ENCODE measurements around the gene PIP5K1C. TPM values are rescaled to one million over a fixed set of nuclear protein-coding genes. Genes with fewer than 3 reads are reported as not detected.
"Not testable (repeated sequence)": the region's sequence is repeated elsewhere in the genome, so short reads cannot be mapped to it uniquely, and the experiment has no call there.

Gene PIP5K1C
- total RNA-seq, 1 donor from 2014 or later = 43.6 TPM

GRCh38 chr19:3586707-3587346 is 113.4 kb downstream of the PIP5K1C start:
- intact Hi-C loops (cut with DNase I) = no loop called here
- H3K27ac ChIP-seq = no peak overlapping the region
- no peak for DNase-seq

GRCh38 chr19:3586127-3586626 is 114.1 kb downstream of the PIP5K1C start:
- peak overlapping the region; percentile 54 for H3K4me3 ChIP-seq
- H3K36me3 ChIP-seq = no peaks in the 10 kb centered on the region
- intact Hi-C loops (cut with DNase I) = no loop called here
- H3K4me1 ChIP-seq = peaks cover 10% of the 10 kb centered on the region
- DNase-seq = no peak
- no peaks in the 10 kb centered on the region for H3K9me3 ChIP-seq
- peak; percentile 64 for TF ChIP-seq CTCF (IDR thresholded peaks at IDR 0.05)
- ATAC-seq = peak; percentile 11 to 26
- no peak overlapping the region for H3K27ac ChIP-seq
- peaks cover 25% of the 10 kb centered on the region for H3K27me3 ChIP-seq (ENCODE audit: low read depth)

More at GRCh38 chr19:3586707-3587346, 113.4 kb downstream of the PIP5K1C start:
- peak; percentile 20 to 24 for ATAC-seq
- Histone ChIP-seq H3K27me3 (ENCODE audit: low read depth) (peaks cover 25% of the 10 kb centered on the region), H3K4me3 (no peak overlapping the region), H3K4me1 (peaks cover 10% of the 10 kb centered on the region), H3K36me3 (no peaks in the 10 kb centered on the region), H3K9me3 (no peaks in the 10 kb centered on the region)
- TF ChIP-seq CTCF (IDR thresholded peaks at IDR 0.05) = no peak

GRCh38 chr19:3585301-3586126 is 114.8 kb downstream of the PIP5K1C start, which contains the start of gene GIPC3:
GIPC3 (plus strand) TSS chr19:3585478; CDS start chr19:3585598, 120 bp downstream.
- Histone ChIP-seq H3K27me3 (ENCODE audit: low read depth) (peaks cover 25% of the 10 kb centered on the region), H3K4me1 (peaks cover 10% of the 10 kb centered on the region), H3K36me3 (no peaks in the 10 kb centered on the region), H3K9me3 (no peaks in the 10 kb centered on the region), H3K4me3 (peak within 1 kb of the TSS; percentile 54), H3K27ac (no peak within 1 kb of the TSS)
- no peak for DNase-seq
- no peak for TF ChIP-seq CTCF (IDR thresholded peaks at IDR 0.05)
- intact Hi-C loops (cut with DNase I) = no loop called here
- ATAC-seq = peak in 1 of 2 donors; percentile 5

GRCh38 chr19:3584036-3584802 is 116.0 kb downstream of the PIP5K1C start:
- DNase-seq; H3K36me3 ChIP-seq; H3K4me1 ChIP-seq; H3K27ac ChIP-seq; H3K4me3 ChIP-seq; ATAC-seq; intact Hi-C loops (cut with DNase I); H3K9me3 ChIP-seq: not testable (repeated sequence)
- peaks cover 25% of the 10 kb centered on the region for H3K27me3 ChIP-seq (ENCODE audit: low read depth)

GRCh38 chr19:3581792-3582191 is 118.5 kb downstream of the PIP5K1C start:
- intact Hi-C loops (cut with DNase I); H3K4me3 ChIP-seq; H3K36me3 ChIP-seq; H3K9me3 ChIP-seq; DNase-seq; ATAC-seq; H3K27ac ChIP-seq: not testable (repeated sequence)
- peaks cover 25% of the 10 kb centered on the region for H3K27me3 ChIP-seq (ENCODE audit: low read depth)
- H3K4me1 ChIP-seq = peaks cover 11% of the 10 kb centered on the region

Other genes with a start within 250 kb of the PIP5K1C start
- not detected for gene SMIM24, start 219.9 kb downstream of the PIP5K1C start, total RNA-seq
- gene SMIM44, start 217.0 kb downstream of the PIP5K1C start, total RNA-seq = not detected
- 9.9 TPM for gene DOHH, start 199.8 kb downstream of the PIP5K1C start, total RNA-seq
- 34.1 TPM for gene FZR1, start 194.2 kb downstream of the PIP5K1C start, total RNA-seq
- 2.2 TPM for gene TEKTIP1, start 161.3 kb downstream of the PIP5K1C start, total RNA-seq
- 80.7 TPM for gene MFSD12, start 142.9 kb downstream of the PIP5K1C start, total RNA-seq
- gene HMG20B, start 127.5 kb downstream of the PIP5K1C start, total RNA-seq = 60.9 TPM
- 4.2 TPM for gene GIPC3, start 115.0 kb downstream of the PIP5K1C start, total RNA-seq
- 4.9 TPM for gene TBXA2R, start 93.6 kb downstream of the PIP5K1C start, total RNA-seq
- 20.3 TPM for gene CACTIN, start 73.7 kb downstream of the PIP5K1C start, total RNA-seq
- gene TJP3, start 7.9 kb upstream of the PIP5K1C start, total RNA-seq = 34.4 TPM
- gene APBA3, start 61.2 kb upstream of the PIP5K1C start, total RNA-seq = 18.2 TPM
- 59.4 TPM for gene MRPL54, start 62.2 kb upstream of the PIP5K1C start, total RNA-seq
- not detected for gene RAX2, start 71.8 kb upstream of the PIP5K1C start, total RNA-seq
- gene MATK, start 85.9 kb upstream of the PIP5K1C start, total RNA-seq = 11.3 TPM
- 0.41 TPM for gene ZFR2, start 168.6 kb upstream of the PIP5K1C start, total RNA-seq
- not detected for gene ATCAY, start 180.2 kb upstream of the PIP5K1C start, total RNA-seq
- not detected for gene NMRK2, start 232.6 kb upstream of the PIP5K1C start, total RNA-seq